ENCODE measurements around the gene RPLP2.

RPLP2 gene

GRCh38 chr11:763549-764321 lies 46.0 kb upstream of the RPLP2 start:
- intact Hi-C loops (cut with DNase I; ENCODE audit: low total_unique reads) = no loop called here
- no peak for DNase-seq
- no peaks in the 10 kb centered on the region for H3K27me3 ChIP-seq
- no peaks in the 10 kb centered on the region for H3K4me1 ChIP-seq
- no peaks in the 10 kb centered on the region for H3K9me3 ChIP-seq
- H3K36me3 ChIP-seq = peaks cover 41 to 97% (median 80%) of the 10 kb centered on the region in 3 donors
- no peak overlapping the region for H3K4me3 ChIP-seq
- no peak for TF ChIP-seq CTCF (IDR thresholded peaks at IDR 0.05)
- H3K27ac ChIP-seq = no peak overlapping the region

GRCh38 chr11:764322-765024 lies 45.3 kb upstream of the RPLP2 start:
- H3K4me3 ChIP-seq = no peak overlapping the region
- peaks cover 34 to 96% (median 72%) of the 10 kb centered on the region in 3 donors for H3K36me3 ChIP-seq
- DNase-seq = no peak
- intact Hi-C loops (cut with DNase I; ENCODE audit: low total_unique reads) = no loop called here
- no peaks in the 10 kb centered on the region for H3K9me3 ChIP-seq
- H3K27me3 ChIP-seq = no peaks in the 10 kb centered on the region
- no peak overlapping the region for H3K27ac ChIP-seq
- no peaks in the 10 kb centered on the region for H3K4me1 ChIP-seq
- no peak for TF ChIP-seq CTCF (IDR thresholded peaks at IDR 0.05)

GRCh38 chr11:765025-765801 lies 44.6 kb upstream of the RPLP2 start:
- intact Hi-C loops (cut with DNase I; ENCODE audit: low total_unique reads) = no loop called here
- no peak overlapping the region for H3K4me3 ChIP-seq
- H3K36me3 ChIP-seq = peaks cover 30 to 96% (median 72%) of the 10 kb centered on the region in 3 donors
- H3K27me3 ChIP-seq = no peaks in the 10 kb centered on the region
- H3K9me3 ChIP-seq = no peaks in the 10 kb centered on the region
- H3K27ac ChIP-seq = no peak overlapping the region
- DNase-seq = peak in 1 of 2 donors; percentile 77
- H3K4me1 ChIP-seq = no peaks in the 10 kb centered on the region
- TF ChIP-seq CTCF (IDR thresholded peaks at IDR 0.05) = peak; percentile 60 to 64

DNA sequence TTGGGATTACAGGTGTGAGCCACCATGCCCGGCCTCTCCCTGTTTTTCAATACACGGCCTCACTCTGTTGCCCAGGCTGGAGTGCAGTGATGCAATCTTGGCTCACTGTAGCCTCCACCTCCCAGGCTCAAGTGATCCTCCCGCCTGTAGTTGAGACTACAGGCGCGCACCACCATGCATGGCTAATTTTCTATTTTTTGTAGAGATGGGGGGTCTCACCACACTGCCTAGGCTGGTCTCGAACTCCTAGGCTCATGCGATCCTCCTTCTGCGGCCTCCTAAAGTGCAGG lies 44.0 kb upstream of the RPLP2 start:
- no peak for TF ChIP-seq CTCF (IDR thresholded peaks at IDR 0.05)
- Histone ChIP-seq H3K27ac (no peak overlapping the region), H3K36me3 (peaks cover 27 to 96% (median 72%) of the 10 kb centered on the region in 3 donors), H3K4me3 (no peak overlapping the region), H3K4me1 (no peaks in the 10 kb centered on the region), H3K9me3 (no peaks in the 10 kb centered on the region), H3K27me3 (no peaks in the 10 kb centered on the region)
- no peak for DNase-seq
- intact Hi-C loops (cut with DNase I; ENCODE audit: low total_unique reads) = no loop called here

- no peak for TF ChIP-seq CTCF (IDR thresholded peaks at IDR 0.05)
- no peak for DNase-seq
- Histone ChIP-seq H3K27ac (no peak overlapping the region), H3K27me3 (no peaks in the 10 kb centered on the region), H3K9me3 (no peaks in the 10 kb centered on the region), H3K4me1 (no peaks in the 10 kb centered on the region), H3K4me3 (no peak overlapping the region), H3K36me3 (peaks cover 24 to 96% (median 72%) of the 10 kb centered on the region in 3 donors)
- intact Hi-C loops (cut with DNase I; ENCODE audit: low total_unique reads) = no loop called here
Observed at GRCh38 chr11:766106-766935, 43.4 kb upstream of the RPLP2 start.

Measured in tibial artery (tissue), 4 donors.